ENCODE results near the gene RBPMS2.

- no peak for TF ChIP-seq GABPA (IDR thresholded peaks at IDR 0.05; ENCODE audit: low read depth)
- TF ChIP-seq CTCF (IDR thresholded peaks at IDR 0.05; ENCODE audit: insufficient read depth, low read length): no peak
- TF ChIP-seq POLR2AphosphoS5 (IDR thresholded peaks at IDR 0.05; ENCODE audit: low read depth): no peak
- TF ChIP-seq SPI1 (IDR thresholded peaks at IDR 0.05; ENCODE audit: borderline replicate concordance, low read depth): no peak
Observed at GRCh38 chr15:64742921-64743320, 32.5 kb downstream of the RBPMS2 start.

Measured in HL-60 (cell line).